ENCODE data around the gene RAD52.

Gene RAD52

GRCh38 chr12:904010-904414 is 45.5 kb downstream of the RAD52 start:
- H3K9ac ChIP-seq, result no peak overlapping the region
- H3K27me3 ChIP-seq (ENCODE audit: control insufficient read depth, insufficient read depth, low read length), result no peaks in the 10 kb centered on the region
- H3K4me2 ChIP-seq (ENCODE audit: low read length), result no peak overlapping the region
- H2AFZ ChIP-seq, result no peak overlapping the region
- no peaks in the 10 kb centered on the region for H3K36me3 ChIP-seq (ENCODE audit: control insufficient read depth, insufficient read depth, low read length)
- TF ChIP-seq, protein P1, sequence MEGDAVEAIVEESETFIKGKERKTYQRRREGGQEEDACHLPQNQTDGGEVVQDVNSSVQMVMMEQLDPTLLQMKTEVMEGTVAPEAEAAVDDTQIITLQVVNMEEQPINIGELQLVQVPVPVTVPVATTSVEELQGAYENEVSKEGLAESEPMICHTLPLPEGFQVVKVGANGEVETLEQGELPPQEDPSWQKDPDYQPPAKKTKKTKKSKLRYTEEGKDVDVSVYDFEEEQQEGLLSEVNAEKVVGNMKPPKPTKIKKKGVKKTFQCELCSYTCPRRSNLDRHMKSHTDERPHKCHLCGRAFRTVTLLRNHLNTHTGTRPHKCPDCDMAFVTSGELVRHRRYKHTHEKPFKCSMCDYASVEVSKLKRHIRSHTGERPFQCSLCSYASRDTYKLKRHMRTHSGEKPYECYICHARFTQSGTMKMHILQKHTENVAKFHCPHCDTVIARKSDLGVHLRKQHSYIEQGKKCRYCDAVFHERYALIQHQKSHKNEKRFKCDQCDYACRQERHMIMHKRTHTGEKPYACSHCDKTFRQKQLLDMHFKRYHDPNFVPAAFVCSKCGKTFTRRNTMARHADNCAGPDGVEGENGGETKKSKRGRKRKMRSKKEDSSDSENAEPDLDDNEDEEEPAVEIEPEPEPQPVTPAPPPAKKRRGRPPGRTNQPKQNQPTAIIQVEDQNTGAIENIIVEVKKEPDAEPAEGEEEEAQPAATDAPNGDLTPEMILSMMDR (IDR thresholded peaks at IDR 0.05), result no peak
- H3K4me1 ChIP-seq, result peaks cover 6% of the 10 kb centered on the region
- peaks cover 11% of the 10 kb centered on the region for H3K79me2 ChIP-seq
- no peak overlapping the region for H3K27ac ChIP-seq
- H3K4me3 ChIP-seq (ENCODE audit: low read depth, low read length), result no peak overlapping the region
- H3K9me3 ChIP-seq (ENCODE audit: control insufficient read depth, low read length), result no peaks in the 10 kb centered on the region

DNA sequence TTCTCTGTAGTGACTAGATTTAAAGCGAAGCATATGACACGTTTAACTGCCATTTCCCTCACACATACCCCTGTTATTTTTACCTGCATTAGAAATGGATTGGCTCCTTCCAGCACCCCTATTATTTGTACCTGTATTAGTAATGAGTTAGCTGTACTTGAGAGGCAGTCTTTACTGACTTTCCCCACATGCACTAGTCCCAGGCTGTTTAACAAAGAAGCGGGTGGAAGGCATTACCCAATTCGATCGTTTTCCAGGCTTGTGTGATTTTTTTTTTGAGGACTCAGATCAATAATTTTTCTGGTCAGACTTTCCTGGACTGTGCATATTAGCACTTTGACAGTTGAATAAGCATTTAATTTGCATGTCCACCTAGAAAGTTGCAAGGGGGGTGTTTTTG is 46.4 kb downstream of the RAD52 start:
- Histone ChIP-seq H3K36me3 (ENCODE audit: control insufficient read depth, insufficient read depth, low read length) (no peaks in the 10 kb centered on the region), H3K27ac (no peak overlapping the region), H3K9ac (no peak overlapping the region), H3K9me3 (ENCODE audit: control insufficient read depth, low read length) (no peaks in the 10 kb centered on the region), H3K4me3 (ENCODE audit: low read depth, low read length) (no peak overlapping the region), H3K4me2 (ENCODE audit: low read length) (no peak overlapping the region), H3K27me3 (ENCODE audit: control insufficient read depth, insufficient read depth, low read length) (no peaks in the 10 kb centered on the region), H3K4me1 (peaks cover 7% of the 10 kb centered on the region), H2AFZ (no peak overlapping the region), H3K79me2 (peaks cover 8% of the 10 kb centered on the region)
- TF ChIP-seq, protein P1 (IDR thresholded peaks at IDR 0.05), result no peak

GRCh38 chr12:902581-902980 is 46.9 kb downstream of the RAD52 start:
- no peaks in the 10 kb centered on the region for H3K9me3 ChIP-seq (ENCODE audit: control insufficient read depth, low read length)
- peaks cover 8% of the 10 kb centered on the region for H3K79me2 ChIP-seq
- peaks cover 11% of the 10 kb centered on the region for H3K4me1 ChIP-seq
- H3K4me2 ChIP-seq (ENCODE audit: low read length), result no peak overlapping the region
- TF ChIP-seq, protein P1 (IDR thresholded peaks at IDR 0.05), result no peak
- H3K27me3 ChIP-seq (ENCODE audit: control insufficient read depth, insufficient read depth, low read length), result no peaks in the 10 kb centered on the region
- no peak overlapping the region for H3K4me3 ChIP-seq (ENCODE audit: low read depth, low read length)
- H3K27ac ChIP-seq, result no peak overlapping the region
- H3K36me3 ChIP-seq (ENCODE audit: control insufficient read depth, insufficient read depth, low read length), result no peaks in the 10 kb centered on the region
- no peak overlapping the region for H3K9ac ChIP-seq
- H2AFZ ChIP-seq, result no peak overlapping the region

GRCh38 chr12:897386-897785 is 52.1 kb downstream of the RAD52 start:
- peaks cover 4% of the 10 kb centered on the region for H3K79me2 ChIP-seq
- no peak overlapping the region for H3K4me2 ChIP-seq (ENCODE audit: low read length)
- no peak overlapping the region for H3K4me3 ChIP-seq (ENCODE audit: low read depth, low read length)
- no peaks in the 10 kb centered on the region for H3K9me3 ChIP-seq (ENCODE audit: control insufficient read depth, low read length)
- H3K9ac ChIP-seq, result no peak overlapping the region
- no peaks in the 10 kb centered on the region for H3K36me3 ChIP-seq (ENCODE audit: control insufficient read depth, insufficient read depth, low read length)
- TF ChIP-seq, protein P1 (IDR thresholded peaks at IDR 0.05), result no peak
- no peak overlapping the region for H2AFZ ChIP-seq
- peak overlapping the region; percentile 6 for H3K27ac ChIP-seq
- H3K27me3 ChIP-seq (ENCODE audit: control insufficient read depth, insufficient read depth, low read length), result no peaks in the 10 kb centered on the region
- H3K4me1 ChIP-seq, result peaks cover 5% of the 10 kb centered on the region

GRCh38 chr12:896031-896430 is 53.5 kb downstream of the RAD52 start:
- H3K27ac ChIP-seq, result no peak overlapping the region
- no peak overlapping the region for H2AFZ ChIP-seq
- H3K36me3 ChIP-seq (ENCODE audit: control insufficient read depth, insufficient read depth, low read length), result no peaks in the 10 kb centered on the region
- no peaks in the 10 kb centered on the region for H3K27me3 ChIP-seq (ENCODE audit: control insufficient read depth, insufficient read depth, low read length)
- no peak overlapping the region for H3K4me2 ChIP-seq (ENCODE audit: low read length)
- TF ChIP-seq, protein P1 (IDR thresholded peaks at IDR 0.05), result no peak
- no peak overlapping the region for H3K9ac ChIP-seq
- H3K4me3 ChIP-seq (ENCODE audit: low read depth, low read length), result no peak overlapping the region
- peaks cover 5% of the 10 kb centered on the region for H3K4me1 ChIP-seq
- no peaks in the 10 kb centered on the region for H3K9me3 ChIP-seq (ENCODE audit: control insufficient read depth, low read length)
- peaks cover 4% of the 10 kb centered on the region for H3K79me2 ChIP-seq

All from parathyroid adenoma (tissue), 2 donors.